Measurements from ENCODE around the gene USP36.

DNA sequence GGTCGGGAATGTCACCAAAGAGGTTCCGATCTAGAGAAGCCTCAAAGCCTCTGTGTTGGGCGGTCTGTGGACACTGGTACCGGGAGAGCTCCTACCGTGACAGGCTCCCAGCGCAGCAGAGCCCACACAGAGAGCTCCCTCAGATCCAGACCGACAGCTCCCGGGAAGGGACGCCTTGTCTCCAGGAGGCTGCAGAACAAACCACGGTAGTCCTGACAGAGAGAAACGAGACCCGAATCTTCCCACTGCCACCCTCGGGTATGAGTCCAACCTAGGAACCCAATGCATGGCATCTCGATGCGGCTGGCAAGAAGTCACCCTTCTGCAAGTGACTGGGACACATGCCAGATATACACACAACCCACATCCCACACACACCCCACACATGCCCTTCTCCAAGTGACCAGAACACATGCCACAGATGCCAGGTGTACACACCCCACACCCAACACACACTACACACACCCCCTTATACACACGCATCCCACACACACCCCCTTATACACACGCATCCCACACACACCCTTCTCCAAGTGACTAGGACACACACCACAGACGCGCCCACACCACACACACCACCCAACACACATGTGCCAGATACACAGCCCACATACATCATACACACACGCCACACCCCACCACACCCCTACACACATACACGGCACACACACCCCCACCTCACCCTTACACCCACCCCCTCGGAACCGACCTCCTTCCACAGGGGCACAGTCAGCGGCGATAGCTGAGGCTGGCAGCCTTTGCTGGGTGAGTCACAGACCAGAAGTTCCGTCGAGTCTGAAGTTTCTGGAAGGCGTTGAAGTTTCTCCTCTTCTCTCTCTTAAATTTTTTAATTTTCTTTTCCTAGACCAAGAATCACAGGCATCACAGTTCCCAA lies 42.7 kb downstream of the USP36 start:
- TF ChIP-seq, protein P1, sequence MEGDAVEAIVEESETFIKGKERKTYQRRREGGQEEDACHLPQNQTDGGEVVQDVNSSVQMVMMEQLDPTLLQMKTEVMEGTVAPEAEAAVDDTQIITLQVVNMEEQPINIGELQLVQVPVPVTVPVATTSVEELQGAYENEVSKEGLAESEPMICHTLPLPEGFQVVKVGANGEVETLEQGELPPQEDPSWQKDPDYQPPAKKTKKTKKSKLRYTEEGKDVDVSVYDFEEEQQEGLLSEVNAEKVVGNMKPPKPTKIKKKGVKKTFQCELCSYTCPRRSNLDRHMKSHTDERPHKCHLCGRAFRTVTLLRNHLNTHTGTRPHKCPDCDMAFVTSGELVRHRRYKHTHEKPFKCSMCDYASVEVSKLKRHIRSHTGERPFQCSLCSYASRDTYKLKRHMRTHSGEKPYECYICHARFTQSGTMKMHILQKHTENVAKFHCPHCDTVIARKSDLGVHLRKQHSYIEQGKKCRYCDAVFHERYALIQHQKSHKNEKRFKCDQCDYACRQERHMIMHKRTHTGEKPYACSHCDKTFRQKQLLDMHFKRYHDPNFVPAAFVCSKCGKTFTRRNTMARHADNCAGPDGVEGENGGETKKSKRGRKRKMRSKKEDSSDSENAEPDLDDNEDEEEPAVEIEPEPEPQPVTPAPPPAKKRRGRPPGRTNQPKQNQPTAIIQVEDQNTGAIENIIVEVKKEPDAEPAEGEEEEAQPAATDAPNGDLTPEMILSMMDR (IDR thresholded peaks at IDR 0.05) = no peak
- no peak for TF ChIP-seq POLR2A (IDR thresholded peaks at IDR 0.05)

Data from lower leg skin (tissue), 3 donors.